ENCODE data around the gene SDHB.

DNA sequence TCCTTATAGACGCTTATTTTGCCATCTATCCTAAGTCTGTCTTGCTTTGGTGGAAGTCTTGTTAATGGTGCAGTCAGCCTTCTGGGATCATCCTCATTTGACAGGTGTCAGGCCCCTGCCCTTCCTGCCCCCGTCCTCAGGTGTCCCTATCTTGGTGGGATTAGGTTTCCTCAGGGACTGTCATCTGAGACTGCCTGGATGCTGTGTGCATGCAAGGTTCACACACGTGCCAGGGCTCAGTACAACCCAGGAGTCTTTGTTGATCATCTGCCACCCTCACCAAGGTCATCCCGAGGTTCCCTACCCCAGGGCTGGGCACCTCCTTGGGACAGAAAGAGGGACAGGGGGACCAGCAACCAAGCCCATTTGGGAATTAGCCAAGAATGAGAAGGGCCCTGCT lies 47.4 kb upstream of the SDHB start:
- TF ChIP-seq, protein P1, sequence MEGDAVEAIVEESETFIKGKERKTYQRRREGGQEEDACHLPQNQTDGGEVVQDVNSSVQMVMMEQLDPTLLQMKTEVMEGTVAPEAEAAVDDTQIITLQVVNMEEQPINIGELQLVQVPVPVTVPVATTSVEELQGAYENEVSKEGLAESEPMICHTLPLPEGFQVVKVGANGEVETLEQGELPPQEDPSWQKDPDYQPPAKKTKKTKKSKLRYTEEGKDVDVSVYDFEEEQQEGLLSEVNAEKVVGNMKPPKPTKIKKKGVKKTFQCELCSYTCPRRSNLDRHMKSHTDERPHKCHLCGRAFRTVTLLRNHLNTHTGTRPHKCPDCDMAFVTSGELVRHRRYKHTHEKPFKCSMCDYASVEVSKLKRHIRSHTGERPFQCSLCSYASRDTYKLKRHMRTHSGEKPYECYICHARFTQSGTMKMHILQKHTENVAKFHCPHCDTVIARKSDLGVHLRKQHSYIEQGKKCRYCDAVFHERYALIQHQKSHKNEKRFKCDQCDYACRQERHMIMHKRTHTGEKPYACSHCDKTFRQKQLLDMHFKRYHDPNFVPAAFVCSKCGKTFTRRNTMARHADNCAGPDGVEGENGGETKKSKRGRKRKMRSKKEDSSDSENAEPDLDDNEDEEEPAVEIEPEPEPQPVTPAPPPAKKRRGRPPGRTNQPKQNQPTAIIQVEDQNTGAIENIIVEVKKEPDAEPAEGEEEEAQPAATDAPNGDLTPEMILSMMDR (IDR thresholded peaks at IDR 0.05; ENCODE audit: insufficient read depth, low read length): no peak
- TF ChIP-seq GABPA (IDR thresholded peaks at IDR 0.05; ENCODE audit: low read depth) (no peak), POLR2AphosphoS5 (IDR thresholded peaks at IDR 0.05; ENCODE audit: low read depth) (no peak), SPI1 (IDR thresholded peaks at IDR 0.05; ENCODE audit: borderline replicate concordance, low read depth) (no peak)
- TF ChIP-seq, protein P2, sequence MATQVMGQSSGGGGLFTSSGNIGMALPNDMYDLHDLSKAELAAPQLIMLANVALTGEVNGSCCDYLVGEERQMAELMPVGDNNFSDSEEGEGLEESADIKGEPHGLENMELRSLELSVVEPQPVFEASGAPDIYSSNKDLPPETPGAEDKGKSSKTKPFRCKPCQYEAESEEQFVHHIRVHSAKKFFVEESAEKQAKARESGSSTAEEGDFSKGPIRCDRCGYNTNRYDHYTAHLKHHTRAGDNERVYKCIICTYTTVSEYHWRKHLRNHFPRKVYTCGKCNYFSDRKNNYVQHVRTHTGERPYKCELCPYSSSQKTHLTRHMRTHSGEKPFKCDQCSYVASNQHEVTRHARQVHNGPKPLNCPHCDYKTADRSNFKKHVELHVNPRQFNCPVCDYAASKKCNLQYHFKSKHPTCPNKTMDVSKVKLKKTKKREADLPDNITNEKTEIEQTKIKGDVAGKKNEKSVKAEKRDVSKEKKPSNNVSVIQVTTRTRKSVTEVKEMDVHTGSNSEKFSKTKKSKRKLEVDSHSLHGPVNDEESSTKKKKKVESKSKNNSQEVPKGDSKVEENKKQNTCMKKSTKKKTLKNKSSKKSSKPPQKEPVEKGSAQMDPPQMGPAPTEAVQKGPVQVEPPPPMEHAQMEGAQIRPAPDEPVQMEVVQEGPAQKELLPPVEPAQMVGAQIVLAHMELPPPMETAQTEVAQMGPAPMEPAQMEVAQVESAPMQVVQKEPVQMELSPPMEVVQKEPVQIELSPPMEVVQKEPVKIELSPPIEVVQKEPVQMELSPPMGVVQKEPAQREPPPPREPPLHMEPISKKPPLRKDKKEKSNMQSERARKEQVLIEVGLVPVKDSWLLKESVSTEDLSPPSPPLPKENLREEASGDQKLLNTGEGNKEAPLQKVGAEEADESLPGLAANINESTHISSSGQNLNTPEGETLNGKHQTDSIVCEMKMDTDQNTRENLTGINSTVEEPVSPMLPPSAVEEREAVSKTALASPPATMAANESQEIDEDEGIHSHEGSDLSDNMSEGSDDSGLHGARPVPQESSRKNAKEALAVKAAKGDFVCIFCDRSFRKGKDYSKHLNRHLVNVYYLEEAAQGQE (IDR thresholded peaks at IDR 0.05; ENCODE audit: insufficient replicate concordance, low read depth): no peak

All from HL-60 (cell line).